BJ (cell line): Measurements from ENCODE around the gene SAMD10. TPM values are rescaled to one million over a fixed set of nuclear protein-coding genes. Genes with fewer than 3 reads are reported as not detected.
A peak's percentile ranks its signal among the peaks of the same experiment; 100 is the strongest.

ENCODE experiments used
- CTCF ChIA-PET: fragments of 350-600 bp; formaldehyde crosslinking; extraction: SDS; loops from one replicate; lab custom pipeline; 2021; ENCODE audit warnings: antibody characterized with exemption, inconsistent platforms; lab: Yijun Ruan, JAX
- POLR2A ChIA-PET: fragments of 300-600 bp; sonication (Branson Sonifier 250); formaldehyde crosslinking; extraction: SDS; loops from one replicate; lab custom pipeline; 2021; ENCODE audit warnings: antibody characterized with exemption; lab: Charles Lee
- DNase-seq: peaks from one replicate; pipeline ENCODE4 v3.0.0-alpha.2; 2011; ENCODE audit warnings: low read depth
- H3K27me3 ChIP-seq: 2 replicates; pipeline ENCODE4 v1.6.0; 2011; ENCODE audit warnings: low read length; ENCODE audit not compliant: control insufficient read depth, insufficient read depth
- H3K36me3 ChIP-seq: 2 replicates; pipeline ENCODE4 v1.5.1; 2011; ENCODE audit warnings: low read length; ENCODE audit not compliant: control insufficient read depth, insufficient read depth
- H3K4me3 ChIP-seq: 2 replicates; pipeline ENCODE4 v1.5.1; 2011; ENCODE audit warnings: low read depth, mild to moderate bottlenecking, control low read depth, low read length
- polyA plus RNA-seq: library from polyadenylated mRNA; depleted of rRNA; stranded (reverse); fragments of >200 nt; gene quantifications from 2 replicates; pipeline ENCODE4 v1.2.3, GENCODE V29; 2011
- TF ChIP-seq, protein P1 (sequence below): IDR thresholded peaks from 2 replicates; pipeline ENCODE4 v1.5.1; 2011; ENCODE audit warnings: low read depth, mild to moderate bottlenecking, control low read depth, inconsistent platforms, low read length, moderate library complexity; ENCODE audit not compliant: insufficient read depth

Gene SAMD10
- polyA plus RNA-seq, 1 experiment: 1.4 TPM

DNA sequence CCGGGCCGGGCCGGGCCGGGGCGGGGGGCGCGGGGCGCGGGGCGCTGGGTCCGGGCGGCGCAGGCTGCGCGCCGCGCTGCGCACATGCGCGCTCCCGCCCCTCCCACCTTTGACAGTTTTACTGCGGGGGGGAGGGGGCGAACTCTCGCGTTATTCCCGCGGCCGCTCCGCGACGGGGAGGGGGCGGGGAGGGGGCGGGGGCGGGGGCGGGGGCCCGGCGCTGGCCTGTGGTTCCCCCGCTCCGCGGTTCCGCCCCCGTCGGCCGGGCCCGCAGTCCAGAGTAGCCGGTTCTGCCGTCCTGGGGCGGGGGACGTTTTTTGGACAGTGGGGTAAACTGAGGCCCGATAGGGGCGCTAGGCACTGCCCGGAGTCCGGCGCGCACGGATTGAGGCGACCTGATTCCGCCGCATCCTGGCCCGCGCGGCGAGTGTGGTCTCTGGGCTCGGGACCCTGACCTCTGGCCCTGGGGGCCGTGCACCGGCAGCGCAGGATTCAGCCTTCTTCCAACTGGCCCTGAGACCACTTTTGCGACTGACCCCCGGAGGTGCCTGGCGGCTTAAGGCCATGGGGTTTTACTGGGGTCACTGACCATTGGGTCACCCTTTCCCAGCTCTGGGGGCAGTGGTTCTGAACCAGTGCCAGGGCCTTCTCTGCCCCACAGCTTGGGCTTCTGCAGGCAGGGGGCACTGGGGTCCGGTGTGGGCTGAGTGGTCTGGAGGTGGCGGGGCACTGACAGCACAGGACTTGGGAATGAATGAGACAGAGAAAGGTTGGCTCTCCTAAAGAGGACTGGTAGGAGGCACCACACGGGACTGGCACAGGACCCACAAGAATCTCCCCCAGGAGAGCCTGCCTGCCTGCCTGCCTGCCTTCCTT, 9.4 kb downstream of the SAMD10 start, which contains the start of gene ZNF512B:
TSS of gene ZNF512B (minus strand) at position 93 of the 876 bp plus-strand sequence. CDS start 1,980 bp downstream, outside the sequence.
- ChIA-PET POLR2A (no interaction called here), CTCF (no interaction called here)
- H3K27me3 ChIP-seq: no peaks in the 10 kb centered on the region
- DNase-seq: no peak
- H3K4me3 ChIP-seq: peak within 1 kb of the TSS; percentile 69
- peaks cover 9% of the 10 kb centered on the region for H3K36me3 ChIP-seq
- TF ChIP-seq, protein P1, sequence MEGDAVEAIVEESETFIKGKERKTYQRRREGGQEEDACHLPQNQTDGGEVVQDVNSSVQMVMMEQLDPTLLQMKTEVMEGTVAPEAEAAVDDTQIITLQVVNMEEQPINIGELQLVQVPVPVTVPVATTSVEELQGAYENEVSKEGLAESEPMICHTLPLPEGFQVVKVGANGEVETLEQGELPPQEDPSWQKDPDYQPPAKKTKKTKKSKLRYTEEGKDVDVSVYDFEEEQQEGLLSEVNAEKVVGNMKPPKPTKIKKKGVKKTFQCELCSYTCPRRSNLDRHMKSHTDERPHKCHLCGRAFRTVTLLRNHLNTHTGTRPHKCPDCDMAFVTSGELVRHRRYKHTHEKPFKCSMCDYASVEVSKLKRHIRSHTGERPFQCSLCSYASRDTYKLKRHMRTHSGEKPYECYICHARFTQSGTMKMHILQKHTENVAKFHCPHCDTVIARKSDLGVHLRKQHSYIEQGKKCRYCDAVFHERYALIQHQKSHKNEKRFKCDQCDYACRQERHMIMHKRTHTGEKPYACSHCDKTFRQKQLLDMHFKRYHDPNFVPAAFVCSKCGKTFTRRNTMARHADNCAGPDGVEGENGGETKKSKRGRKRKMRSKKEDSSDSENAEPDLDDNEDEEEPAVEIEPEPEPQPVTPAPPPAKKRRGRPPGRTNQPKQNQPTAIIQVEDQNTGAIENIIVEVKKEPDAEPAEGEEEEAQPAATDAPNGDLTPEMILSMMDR: no peak

DNA sequence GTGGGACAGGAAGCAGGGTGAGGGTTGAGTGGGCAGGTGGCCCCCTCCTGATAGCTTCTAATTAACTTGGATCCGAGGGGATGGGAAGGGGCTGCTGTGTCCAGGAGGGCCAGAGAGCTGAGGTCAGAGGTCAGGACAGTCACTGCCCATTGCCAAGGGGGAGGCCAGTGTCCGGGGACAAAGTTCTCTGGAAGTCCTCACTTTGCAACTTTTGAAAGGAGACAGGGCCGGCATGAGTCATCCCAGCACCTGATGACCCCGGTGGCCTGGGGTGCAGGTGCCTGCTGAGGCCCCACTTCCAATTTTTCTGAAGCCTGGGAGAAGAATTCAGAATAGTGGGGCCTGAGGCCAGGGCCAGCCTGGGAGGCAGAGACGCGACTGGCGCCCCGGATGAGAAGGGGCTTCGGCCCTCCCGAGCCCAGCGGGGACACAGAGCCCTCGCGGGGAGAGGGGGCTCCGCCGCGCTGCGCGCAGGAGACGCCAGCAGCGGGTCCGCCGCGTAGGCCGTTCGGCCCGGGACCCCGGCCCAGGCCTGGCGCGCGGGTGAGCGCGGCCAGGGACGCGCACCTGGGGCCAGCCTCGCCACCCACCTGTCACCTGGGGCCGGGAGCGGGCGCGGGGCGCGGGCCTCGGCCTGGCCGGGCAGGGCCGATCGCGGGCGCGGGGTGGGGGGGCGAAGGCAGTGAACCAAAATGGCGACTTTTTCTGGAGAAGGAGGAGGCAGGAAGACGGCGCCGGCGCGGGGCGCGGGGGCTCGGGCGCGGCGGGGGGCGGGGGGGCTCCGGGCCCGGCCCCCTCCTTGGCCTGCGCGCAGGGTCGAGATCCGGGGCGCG, 10.3 kb downstream of the SAMD10 start:
- Histone ChIP-seq H3K4me3 (peak overlapping the region; percentile 69), H3K36me3 (peaks cover 13% of the 10 kb centered on the region), H3K27me3 (no peaks in the 10 kb centered on the region)
- DNase-seq: no peak
- POLR2A ChIA-PET: no interaction called here
- CTCF ChIA-PET: interaction anchor here (0.6 to 0.9 kb wide), 2 partner anchors 12 to 24 kb away, joined by 3 to 4 read pairs; no protein-coding TSS in a partner anchor
- TF ChIP-seq, protein P1: no peak

DNA sequence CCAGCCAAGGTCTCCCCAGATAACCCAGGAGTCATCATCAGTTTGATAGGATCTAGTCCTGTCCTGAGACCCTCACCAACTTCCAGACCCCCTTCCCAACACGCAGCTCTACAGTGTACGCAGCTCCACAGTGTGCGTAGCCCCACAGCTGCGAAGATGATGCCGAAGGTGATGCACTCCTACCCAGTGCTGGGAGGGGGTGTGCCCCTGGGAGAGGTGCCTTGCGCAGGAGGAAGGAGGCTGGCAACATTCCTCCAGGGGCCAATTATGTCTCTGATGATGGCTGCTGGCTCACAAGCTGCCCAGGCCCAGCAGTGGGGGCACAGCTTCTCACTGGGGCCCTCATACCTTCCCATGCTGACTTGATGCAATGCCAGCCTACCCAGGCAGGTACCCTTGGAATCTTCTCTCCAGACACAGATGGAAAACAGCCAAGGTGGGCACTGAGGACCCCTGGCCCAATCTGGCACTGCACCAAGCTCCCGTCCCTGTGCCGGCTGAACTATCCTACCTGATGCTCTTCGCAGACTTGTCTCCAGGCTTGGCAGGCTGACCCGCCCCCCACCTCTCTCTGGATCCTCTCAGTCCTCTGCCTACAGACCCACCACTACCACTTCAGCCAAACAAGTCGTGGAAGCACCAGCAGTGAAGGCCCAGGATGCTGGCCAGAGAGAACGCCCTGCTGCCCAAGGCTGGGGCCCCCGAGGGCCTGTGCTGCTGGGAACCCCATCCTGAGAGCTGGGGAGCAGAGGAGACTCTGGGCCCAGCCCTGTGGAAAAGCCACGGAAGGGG, 11.1 kb downstream of the SAMD10 start:
- ChIA-PET CTCF (interaction anchor here (0.6 to 0.9 kb wide), 2 partner anchors 11 to 25 kb away, joined by 3 to 4 read pairs; no protein-coding TSS in a partner anchor), POLR2A (no interaction called here)
- no peak for DNase-seq
- Histone ChIP-seq H3K36me3 (peaks cover 18% of the 10 kb centered on the region), H3K4me3 (peak overlapping the region; percentile 69), H3K27me3 (no peaks in the 10 kb centered on the region)
- TF ChIP-seq, protein P1: no peak

DNA sequence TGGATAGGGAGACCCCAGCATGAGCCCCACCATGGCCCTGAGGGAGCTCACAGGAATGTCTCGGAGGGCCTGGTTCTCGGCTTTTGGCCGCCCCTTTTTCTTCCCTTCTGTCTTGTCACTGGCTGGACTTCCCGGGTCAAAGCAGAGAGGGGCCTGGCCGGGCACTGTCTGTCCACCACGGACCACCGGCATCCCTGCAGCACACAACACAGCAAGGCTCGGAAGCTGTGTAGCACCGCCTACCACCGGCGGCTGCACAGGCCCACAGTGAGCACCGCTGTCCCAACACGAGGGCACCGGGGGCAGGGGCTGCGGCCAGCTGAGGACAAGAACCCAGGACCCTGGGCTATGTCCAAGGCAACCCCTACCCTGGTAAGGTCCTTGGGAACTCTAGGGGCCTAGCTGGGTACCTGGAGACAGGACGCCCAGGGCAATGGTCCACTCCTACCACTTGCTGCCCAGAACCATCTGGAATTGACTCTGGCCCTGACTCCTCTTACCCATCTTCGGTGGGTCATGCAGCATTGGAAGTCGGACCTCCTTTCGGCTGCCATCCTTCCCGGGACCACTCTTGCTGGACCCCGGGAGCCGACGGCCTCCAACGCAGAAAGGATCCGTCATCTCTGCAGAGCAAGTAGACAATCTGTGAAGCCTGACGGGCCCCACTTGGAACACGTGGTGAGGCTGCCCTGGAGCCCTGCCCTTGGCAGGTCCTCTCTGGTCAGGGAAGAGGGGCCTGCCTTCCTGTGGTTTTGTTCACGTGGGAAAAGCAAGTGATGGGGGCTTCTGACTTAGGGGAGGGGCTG, 11.9 kb downstream of the SAMD10 start:
- ChIA-PET POLR2A (no interaction called here), CTCF (no interaction called here)
- DNase-seq: no peak
- H3K36me3 ChIP-seq: peaks cover 22% of the 10 kb centered on the region
- no peaks in the 10 kb centered on the region for H3K27me3 ChIP-seq
- TF ChIP-seq, protein P1: no peak
- no peak overlapping the region for H3K4me3 ChIP-seq
